HG03135 (cell line): ENCODE results near the gene MRPL36.

Experiments
- ATAC-seq: cut with Tn5 transposase; IDR thresholded peaks from one replicate; pipeline ENCODE4 v1.9.1; 2021; ENCODE audit warnings: mild to moderate bottlenecking, moderate library complexity; ENCODE audit not compliant: unreplicated experiment

Gene MRPL36

GRCh38 chr5:1751026-1751863 lies 48.4 kb downstream of the MRPL36 start:
- no peak for ATAC-seq

GRCh38 chr5:1750469-1750868 lies 49.2 kb downstream of the MRPL36 start:
- ATAC-seq, result no peak

GRCh38 chr5:1749346-1750124 lies 50.1 kb downstream of the MRPL36 start:
- ATAC-seq, result no peak

- no peak for ATAC-seq
Measured at GRCh38 chr5:1748845-1749244, 50.8 kb downstream of the MRPL36 start.
